Subcutaneous preadipocyte (primary cell): ENCODE measurements around the gene MCM7. TPM values are rescaled to one million over a fixed set of nuclear protein-coding genes. Genes with fewer than 3 reads are reported as not detected.

Source experiments
- small RNA-seq: library from RNA; depleted of rRNA; stranded (forward); fragments of <200 nt; gene quantifications from one replicate; pipeline ENCODE3, GENCODE V24; 2012
- total RNA-seq: library from RNA; depleted of rRNA; stranded (reverse); fragments of >200 nt; gene quantifications from 2 replicates; pipeline ENCODE4 v1.2.3, GENCODE V29; 2012

MCM7 gene
- total RNA-seq = 95.2 and 194 TPM in 2 replicates

DNA sequence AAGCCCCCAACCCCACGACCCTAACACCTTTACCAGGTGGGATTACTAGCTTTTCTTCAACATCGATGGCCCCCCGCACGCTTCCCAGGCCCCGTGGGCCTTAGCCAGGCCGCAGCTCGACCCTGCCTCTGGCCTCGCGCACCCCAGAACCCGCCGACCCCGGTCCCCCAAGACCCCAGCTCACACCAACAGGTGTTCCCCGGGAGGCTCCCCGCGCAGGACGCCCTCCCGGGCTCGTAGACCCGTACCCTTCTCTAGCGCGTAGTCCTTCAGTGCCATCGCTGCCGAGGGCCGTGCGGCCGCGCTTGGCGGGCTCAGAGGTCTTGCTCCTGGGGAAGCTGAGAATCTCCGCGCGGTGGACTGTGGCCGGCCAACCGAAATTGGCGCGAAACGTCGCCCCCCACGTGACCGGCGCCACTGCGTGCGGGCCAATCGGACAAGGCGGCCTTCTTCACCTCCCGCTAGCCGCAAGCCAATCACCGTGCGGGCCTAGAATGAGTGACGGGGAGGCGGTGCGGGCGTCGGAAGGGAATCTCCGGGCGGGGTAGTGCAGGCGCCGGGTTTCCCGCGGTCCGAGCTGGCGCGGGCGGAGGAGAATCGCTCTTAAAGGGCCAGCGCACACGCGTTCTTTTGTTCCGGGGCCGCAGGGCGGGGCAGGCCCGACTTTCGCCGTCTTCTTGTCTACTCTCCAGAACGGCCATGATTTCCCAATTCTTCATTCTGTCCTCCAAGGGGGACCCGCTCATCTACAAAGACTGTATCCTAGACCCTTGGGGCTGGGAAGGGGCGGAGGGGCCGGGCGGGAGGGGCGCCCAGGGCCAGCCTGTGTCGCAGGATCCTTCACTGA, at the start of gene MCM7, which contains the start of gene AP4M1:
Gene MCM7, minus strand, starts transcription at position 382 of the 847 bp plus-strand sequence. Its CDS starts 103 bp downstream, at position 279.
Gene AP4M1, plus strand, starts transcription at position 628 of the 847 bp plus-strand sequence. Its CDS starts 72 bp downstream, at position 700.

DNA sequence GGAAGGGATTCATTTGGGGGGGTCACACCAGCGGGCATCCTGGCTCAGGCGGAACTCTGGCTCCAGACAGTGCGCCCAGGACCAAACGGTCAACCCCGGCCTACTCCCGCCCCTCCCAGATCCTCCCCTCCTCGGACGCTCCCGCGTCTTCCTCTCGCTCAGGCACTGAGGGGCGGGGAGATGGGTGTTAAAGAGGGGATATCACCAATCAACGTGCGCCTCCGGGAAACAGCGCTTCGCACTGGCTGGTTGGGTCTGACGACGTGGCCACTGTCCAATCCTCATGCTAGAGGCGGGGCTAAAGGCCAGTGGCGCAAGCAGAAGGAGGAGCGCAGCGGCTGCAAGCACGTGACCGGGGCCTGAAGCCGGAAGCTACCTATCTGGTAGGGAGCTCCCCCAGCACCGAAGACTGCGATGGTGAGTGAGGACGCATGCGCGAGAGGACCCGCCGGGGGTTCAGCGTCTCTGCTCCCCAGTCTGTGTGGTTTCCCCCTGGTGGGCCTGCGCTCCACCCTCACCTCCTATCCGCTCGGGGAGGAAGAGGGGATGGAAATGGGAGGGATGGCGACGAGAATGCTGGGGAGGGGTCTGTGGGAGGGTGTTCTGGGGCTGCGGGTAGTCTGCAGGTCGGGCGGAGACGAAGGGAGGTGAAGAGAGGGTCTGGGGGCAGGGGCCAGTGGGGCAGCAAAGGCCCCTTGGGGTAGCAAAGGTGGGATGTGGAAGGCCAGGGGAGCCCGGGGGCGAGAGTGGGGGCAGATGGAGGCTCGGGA, 47.5 kb upstream of the MCM7 start, which contains the start of gene LAMTOR4:
Gene LAMTOR4, plus strand, starts transcription at position 360 of the 770 bp plus-strand sequence. Its CDS starts 55 bp downstream, at position 415.

DNA sequence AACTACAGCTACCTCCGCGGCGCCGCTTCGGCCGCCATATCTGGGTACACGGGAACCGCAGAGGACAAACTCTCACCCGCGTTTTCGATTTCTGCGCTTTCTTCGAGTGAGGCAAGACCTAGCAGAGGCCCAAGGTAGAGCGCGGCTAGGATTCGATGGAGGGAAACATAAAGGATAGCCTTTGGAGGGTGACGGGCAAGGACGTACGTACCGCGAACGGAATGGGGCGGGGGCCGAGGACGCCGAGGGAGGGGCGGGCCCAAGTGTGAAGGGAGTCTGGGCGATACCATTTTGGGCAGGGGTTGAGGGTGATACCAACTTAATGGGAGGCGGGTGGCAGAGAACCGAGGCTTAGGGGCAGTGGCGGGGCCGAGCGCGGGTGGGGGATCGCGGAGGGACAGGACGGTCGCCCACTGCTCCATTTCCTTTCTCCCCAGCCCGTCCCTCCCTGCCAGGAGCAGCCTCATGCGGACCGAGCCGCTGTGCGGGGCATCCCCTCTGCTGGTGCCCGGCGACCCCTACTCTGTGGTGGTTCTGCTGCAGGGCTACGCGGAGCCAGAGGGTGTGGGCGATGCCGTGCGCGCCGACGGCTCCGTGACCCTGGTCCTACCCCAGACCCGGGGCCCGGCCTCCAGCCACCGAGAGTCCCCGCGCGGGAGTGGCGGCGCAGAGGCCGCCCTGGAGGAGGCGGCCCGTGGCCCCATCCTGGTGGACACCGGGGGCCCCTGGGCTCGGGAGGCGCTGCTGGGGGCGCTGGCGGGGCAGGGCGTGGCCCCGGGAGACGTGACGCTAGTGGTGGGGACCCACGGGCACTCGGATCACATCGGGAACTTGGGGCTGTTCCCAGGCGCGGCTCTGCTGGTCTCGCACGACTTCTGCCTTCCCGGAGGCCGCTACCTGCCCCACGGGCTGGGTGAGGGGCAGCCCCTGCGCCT, 26.0 kb upstream of the MCM7 start, which contains the start of gene MBLAC1:
Gene MBLAC1, plus strand, starts transcription at position 37 of the 935 bp plus-strand sequence. Its CDS starts 429 bp downstream, at position 466.

DNA sequence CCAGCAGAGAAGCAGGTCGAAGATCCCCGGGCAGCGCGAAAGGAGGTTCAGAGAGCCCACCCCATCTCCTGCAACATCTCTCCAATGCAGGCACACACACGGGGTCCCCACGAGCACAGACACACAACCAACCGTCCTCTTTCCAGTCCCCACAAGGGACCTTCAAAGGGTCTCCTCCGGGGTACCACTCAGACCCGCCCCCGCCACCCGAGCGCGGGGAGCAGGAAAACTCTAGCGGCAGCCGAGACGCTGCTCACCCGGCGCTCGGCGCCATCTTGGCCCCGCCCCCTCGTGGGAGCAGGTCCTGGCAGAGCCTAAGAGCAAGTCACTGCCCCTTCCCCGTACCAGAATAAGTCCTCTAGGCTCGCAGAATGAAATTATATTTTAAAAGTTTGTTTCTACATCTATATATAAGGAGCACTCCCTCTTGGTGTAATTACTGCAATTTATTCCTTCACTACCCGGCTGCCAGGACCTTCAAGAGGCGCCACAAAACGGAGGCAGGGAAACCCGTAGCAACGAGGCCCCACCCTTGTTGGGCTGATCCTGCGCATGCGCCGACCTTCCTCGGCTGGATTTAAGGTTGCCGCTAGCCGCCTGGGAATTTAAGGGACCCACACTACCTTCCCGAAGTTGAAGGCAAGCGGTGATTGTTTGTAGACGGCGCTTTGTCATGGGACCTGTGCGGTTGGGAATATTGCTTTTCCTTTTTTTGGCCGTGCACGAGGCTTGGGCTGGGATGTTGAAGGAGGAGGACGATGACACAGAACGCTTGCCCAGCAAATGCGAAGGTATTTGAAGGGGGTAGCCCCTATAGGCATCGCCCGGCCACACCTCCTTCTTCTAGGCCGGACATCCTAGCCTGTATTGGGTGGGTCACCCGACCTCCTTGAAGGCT, 18.1 kb upstream of the MCM7 start, which contains the start of the genes CNPY4 and TAF6:
Gene CNPY4, plus strand, starts transcription at position 563 of the 898 bp plus-strand sequence. Its CDS starts 111 bp downstream, at position 674.
Gene TAF6, minus strand, starts transcription at position 287 of the 898 bp plus-strand sequence. CDS start 5,149 bp downstream, outside the sequence.

DNA sequence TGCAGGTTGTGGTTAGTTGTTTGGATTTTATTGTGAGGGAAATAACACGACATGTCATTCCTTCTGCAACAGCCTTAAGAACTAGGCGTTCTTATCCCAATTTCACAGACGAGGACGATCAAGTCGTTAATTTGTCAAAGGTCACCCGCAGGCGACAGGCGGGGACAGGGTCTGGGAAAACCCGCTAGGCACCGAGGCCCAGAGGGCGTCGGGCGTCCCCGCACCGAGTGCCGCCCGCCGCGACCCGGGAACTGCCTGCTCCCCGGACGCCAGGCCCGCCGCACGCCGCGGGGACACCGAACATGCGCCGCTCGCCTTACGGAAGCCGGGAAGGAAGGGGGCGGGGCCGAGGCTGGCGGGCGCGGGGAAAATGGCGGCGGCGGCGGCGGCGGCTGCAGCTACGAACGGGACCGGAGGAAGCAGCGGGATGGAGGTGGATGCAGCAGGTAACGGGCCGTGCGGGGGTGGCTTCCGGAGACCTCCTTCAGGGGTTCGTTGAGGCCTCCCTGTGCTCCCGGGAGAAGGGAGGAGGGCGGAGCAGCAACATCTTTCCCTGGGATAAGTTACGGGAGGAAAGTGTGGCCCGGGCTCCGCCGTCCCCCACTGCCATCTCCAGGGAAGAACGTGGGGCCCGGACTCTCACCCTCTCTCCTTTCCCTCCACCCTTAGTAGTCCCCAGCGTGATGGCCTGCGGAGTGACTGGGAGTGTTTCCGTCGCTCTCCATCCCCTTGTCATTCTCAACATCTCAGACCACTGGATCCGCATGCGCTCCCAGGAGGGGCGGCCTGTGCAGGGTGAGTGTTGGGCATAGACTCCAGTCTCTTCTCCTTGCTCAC, 12.4 kb downstream of the MCM7 start, which contains the start of gene COPS6:
Gene COPS6, plus strand, starts transcription at position 349 of the 837 bp plus-strand sequence. Its CDS starts 22 bp downstream, at position 371.

DNA sequence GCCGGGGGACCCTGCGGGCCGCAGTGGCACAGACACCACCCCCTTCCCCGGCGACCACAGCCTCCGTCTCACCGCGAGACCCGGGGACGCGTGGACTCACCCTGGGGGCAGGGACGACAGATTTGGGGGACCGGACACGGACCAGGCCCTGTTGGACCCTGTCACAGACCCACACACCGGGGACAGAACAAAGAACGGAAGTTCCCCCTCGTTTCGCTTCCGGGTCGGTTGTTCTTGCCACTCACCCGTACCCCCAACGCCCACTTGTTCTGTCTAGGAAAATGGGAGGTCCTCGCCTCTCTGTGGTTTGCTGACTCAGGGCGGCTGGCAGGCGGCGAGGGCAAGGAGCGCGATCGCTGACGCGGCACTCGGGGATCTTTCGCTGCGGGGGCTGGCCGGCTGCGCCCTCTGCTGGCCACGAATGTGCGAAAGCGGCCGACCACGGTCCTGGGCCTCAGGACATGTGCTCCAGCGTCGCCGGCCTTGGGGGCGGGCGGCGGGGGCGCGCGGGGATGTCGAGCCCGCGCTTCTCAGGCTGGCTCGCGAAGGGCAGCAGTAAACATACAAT, 19.6 kb downstream of the MCM7 start, which contains the start of gene ZNF3:
Gene ZNF3, minus strand, starts transcription at position 189 of the 568 bp plus-strand sequence. CDS start 4,366 bp downstream, outside the sequence.

DNA sequence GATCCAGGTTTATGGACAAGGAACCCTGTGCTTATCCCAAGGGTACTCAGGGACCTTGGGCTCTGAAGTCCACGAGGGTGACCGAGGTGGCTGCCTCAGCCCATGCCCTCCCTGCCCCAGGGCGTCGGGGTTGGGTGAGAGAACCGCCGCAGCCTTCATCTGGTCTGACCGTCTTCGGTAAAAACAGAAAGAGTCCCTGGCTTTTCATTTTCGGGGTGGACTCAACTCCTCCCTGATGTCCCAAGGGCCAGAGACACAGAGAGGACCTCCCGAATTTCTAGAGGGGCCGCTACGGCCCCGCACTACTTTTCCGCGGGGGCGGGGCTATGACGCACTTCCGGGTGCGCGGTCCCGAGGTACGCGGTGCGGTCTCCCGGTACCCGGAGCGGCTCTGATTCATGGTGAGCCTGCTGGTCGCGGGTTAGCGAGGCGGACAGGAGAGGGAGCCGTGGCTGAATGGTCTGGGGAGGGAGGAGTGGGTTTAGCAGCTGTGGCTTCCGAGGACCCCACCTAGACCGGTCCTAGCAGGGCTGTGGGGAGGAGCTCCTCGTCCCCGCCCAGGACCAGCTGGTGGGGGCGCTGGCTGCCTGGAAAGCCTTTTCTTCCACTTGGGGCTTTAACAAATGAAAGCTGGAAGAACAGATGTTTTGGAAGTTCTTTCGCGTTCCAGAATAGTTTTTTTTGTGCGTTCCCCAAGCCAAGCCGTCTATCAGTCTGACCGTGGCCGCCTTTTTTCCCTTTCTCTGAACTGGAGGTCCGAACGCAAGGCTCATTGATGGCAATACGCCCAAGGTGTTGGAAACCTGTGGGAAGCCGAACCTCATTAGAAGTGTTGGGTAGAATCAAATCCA, 51.5 kb downstream of the MCM7 start, which contains the start of gene ZSCAN21:
Gene ZSCAN21, plus strand, starts transcription at position 334 of the 851 bp plus-strand sequence. CDS start 7,233 bp downstream, outside the sequence.

Small RNA genes lying within 50 kb of the gene (small RNA-seq; reads per million reads assigned to genes)
- gene MIR106B (2,663 reads per million, percentile 100 among the genes with 10 or more reads in this experiment), gene MIR25 (637 reads per million, percentile 99 among the genes with 10 or more reads in this experiment), gene MIR93 (3,264 reads per million, percentile 100 among the genes with 10 or more reads in this experiment)

Other genes with a start within 250 kb of the MCM7 start
- gene OR2AE1, start 224.4 kb downstream of the MCM7 start, total RNA-seq = under 0.01 TPM in 1 of 2 replicates, not detected in the other
- 20.9 and 22.3 TPM in 2 replicates for gene TRIM4, start 181.9 kb downstream of the MCM7 start, total RNA-seq
- gene GJC3, start 171.8 kb downstream of the MCM7 start, total RNA-seq = 0.20 TPM in 1 of 2 replicates, not detected in the other
- not detected in 2 replicates for gene AZGP1, start 125.4 kb downstream of the MCM7 start, total RNA-seq
- 33.1 and 36.0 TPM in 2 replicates for gene ZKSCAN1, start 85.8 kb downstream of the MCM7 start, total RNA-seq
- 7.7 and 8.0 TPM in 2 replicates for gene ZSCAN21, start 51.6 kb downstream of the MCM7 start, total RNA-seq
- gene ZNF3, start 19.7 kb downstream of the MCM7 start, total RNA-seq = 17.3 and 21.3 TPM in 2 replicates
- gene COPS6, start 12.4 kb downstream of the MCM7 start, total RNA-seq = 53.6 and 65.9 TPM in 2 replicates
- 14.1 and 15.8 TPM in 2 replicates for gene AP4M1, start 246 bp upstream of the MCM7 start, total RNA-seq
- 34.2 and 44.2 TPM in 2 replicates for gene TAF6, start 18.0 kb upstream of the MCM7 start, total RNA-seq
- gene CNPY4, start 18.2 kb upstream of the MCM7 start, total RNA-seq = 10.8 and 17.3 TPM in 2 replicates
- 0.73 and 1.6 TPM in 2 replicates for gene MBLAC1, start 25.6 kb upstream of the MCM7 start, total RNA-seq
- gene LAMTOR4, start 47.5 kb upstream of the MCM7 start, total RNA-seq = 59.4 and 82.3 TPM in 2 replicates
- gene TRAPPC14, start 57.3 kb upstream of the MCM7 start, total RNA-seq = 7.3 and 10.0 TPM in 2 replicates
- gene GAL3ST4, start 67.2 kb upstream of the MCM7 start, total RNA-seq = 1.8 and 3.7 TPM in 2 replicates
- gene GPC2, start 76.0 kb upstream of the MCM7 start, total RNA-seq = 0.73 and 2.3 TPM in 2 replicates
- 0.73 and 1.6 TPM in 2 replicates for gene STAG3, start 76.5 kb upstream of the MCM7 start, total RNA-seq
- not detected in 2 replicates for gene PVRIG, start 118.6 kb upstream of the MCM7 start, total RNA-seq
- gene SPDYE3, start 206.3 kb upstream of the MCM7 start, total RNA-seq = not detected in 2 replicates